ENCODE results near the gene BLOC1S2.
"Not testable (repeated sequence)": the region's sequence is repeated elsewhere in the genome, so short reads cannot be mapped to it uniquely, and the experiment has no call there.

BLOC1S2 gene

GRCh38 chr10:100286051-100287033 lies at the start of gene BLOC1S2:
TSS of gene BLOC1S2 (minus strand) at chr10:100286680. CDS start at chr10:100286659, 21 bp downstream.
- peak; percentile 86 for DNase-seq

- DNase-seq: no peak
Measured at GRCh38 chr10:100334762-100335161, 48.3 kb upstream of the BLOC1S2 start.

- no peak for DNase-seq
Measured at GRCh38 chr10:100333661-100334440, 47.4 kb upstream of the BLOC1S2 start.

DNA sequence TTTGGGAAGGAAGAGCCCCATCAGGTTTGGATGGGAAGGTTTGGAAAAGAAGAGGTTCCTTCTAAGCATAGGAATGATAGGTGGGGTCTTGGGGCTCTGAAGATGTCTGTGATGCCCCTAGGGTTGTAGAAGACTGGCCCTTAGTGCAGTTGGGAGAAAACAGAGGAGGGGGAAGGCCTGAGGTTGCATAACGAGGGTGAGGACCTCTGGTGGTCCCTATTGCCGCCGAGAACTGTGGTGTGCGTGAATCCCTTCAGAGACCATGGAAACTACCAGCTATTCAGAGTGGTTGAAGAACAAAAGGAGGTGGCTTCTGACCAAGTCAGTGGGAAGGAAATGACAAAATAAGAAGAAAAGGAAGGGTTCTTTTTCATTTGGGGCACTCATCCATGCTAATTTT lies 46.6 kb upstream of the BLOC1S2 start:
- no peak for DNase-seq

GRCh38 chr10:100330079-100330478 lies 43.6 kb upstream of the BLOC1S2 start, which contains the start of gene PKD2L1:
TSS of gene PKD2L1 (minus strand) at chr10:100330228. CDS start at chr10:100330103, 125 bp downstream.
- no peak for DNase-seq

DNA sequence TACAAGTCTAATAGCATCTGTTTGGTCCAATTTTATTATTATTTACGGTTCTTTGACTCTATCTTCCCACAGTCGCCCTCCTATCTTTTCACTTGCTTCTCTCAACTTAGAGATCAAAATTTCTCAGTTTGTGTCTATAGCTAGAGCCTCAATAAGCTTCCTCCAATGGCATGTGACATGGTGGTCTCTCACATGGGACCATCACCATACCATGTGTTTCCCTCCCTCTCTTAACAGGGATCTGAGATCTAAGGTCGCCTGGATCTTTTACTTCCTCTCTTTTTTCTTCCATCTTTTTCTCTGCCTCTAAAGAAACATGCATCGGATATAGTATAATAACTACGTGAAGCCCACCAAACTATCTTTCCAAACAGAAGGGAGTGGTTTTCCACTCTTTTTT lies 41.7 kb upstream of the BLOC1S2 start:
- no peak for DNase-seq

DNA sequence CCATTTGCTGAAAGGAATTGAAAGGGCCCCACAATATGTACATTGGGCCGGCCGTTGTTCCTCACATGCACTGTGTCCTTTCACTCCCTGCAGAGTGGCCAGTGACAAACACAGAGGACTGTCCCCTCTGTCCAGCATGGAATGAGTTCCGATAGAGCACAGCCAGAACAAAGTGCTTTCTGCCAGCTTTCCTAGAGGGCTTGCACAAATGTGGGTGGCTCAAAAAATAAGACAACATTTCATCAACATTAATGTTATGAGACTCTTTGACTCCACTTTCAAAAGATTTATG lies 41.2 kb upstream of the BLOC1S2 start:
- DNase-seq: no peak

GRCh38 chr10:100327007-100327717 lies 40.7 kb upstream of the BLOC1S2 start:
- DNase-seq: no peak

DNA sequence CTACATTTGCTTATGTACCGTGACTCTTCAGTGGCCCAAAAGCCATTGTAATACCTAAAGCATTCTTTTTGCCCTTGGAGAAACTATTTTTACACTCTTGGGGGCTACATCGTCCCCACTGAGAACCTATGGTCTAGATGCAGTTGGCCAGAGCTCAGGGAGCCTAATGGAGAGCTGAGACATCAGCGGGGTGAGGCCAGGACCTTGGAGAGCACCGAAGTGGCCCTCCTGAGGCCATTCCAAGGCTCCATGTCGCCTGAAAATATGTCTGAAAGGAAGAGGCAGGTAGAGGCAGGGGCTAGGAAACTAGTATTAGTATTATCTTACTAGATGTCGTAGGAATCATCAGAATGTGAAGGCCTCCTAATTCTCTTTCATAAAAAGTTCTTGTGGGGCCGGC lies 38.7 kb upstream of the BLOC1S2 start:
- no peak for DNase-seq

- no peak for DNase-seq
Measured at GRCh38 chr10:100319707-100320402, 33.4 kb upstream of the BLOC1S2 start.

DNA sequence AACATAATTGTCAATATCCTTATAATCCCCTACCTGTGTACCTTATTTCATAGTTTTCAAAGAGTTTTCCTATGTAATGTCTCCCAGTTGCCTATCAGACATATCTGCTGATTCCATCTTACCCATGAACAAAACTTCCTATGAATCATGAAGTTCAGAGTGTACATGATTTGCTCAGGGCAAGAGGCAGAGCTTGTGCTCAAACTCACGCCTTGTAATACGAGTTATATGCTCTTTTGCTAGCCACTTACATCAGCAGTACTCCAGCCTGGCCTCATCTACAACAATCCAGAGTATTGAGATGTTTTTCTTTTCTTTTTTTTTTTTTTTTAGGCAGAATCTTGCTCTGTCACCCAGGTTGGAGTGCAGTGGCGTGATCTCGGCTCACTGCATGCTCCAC lies 31.7 kb upstream of the BLOC1S2 start:
- DNase-seq: no peak

GRCh38 chr10:100315615-100316014 lies 29.1 kb upstream of the BLOC1S2 start:
- DNase-seq: no peak

DNA sequence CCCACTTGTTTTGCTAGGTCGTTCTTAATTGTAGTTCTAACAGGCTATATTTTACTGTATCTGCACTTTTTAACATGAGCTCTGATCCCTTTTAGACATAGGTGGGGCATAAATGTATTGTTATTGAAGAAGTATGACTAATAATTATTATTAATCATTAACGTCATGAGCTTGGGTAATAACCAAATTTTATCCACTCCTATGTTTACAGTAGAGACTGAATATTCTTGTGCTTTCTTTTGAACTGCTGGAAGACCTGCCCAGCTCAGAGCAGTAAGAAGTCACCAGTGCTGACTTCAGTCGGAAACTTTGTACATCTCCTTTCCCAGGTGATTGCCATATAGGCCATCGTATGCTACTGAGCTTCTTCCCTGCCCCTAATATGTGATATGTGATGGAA lies 24.8 kb upstream of the BLOC1S2 start:
- no peak for DNase-seq

DNA sequence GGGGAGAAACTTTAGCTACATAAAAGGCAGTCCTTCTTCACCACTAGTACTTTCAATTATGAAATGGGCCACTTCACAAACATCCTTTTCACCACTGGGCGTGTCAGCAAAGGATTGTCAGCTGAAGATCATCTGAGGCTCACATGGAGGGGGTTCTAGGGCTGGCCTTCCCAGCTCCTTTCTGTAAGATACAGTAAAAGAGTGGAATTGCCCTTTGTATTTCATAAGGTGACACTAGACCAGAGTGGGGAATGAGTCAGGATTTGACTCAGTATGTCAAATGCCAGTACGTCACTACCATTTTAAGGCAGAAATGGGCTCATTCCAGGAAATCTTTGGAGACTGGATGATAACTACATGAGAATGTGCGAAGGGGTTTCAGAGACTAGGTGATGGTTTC lies 21.2 kb upstream of the BLOC1S2 start:
- DNase-seq: no peak

GRCh38 chr10:100306861-100307260 lies 20.4 kb upstream of the BLOC1S2 start:
- no peak for DNase-seq

GRCh38 chr10:100304414-100304813 lies 17.9 kb upstream of the BLOC1S2 start:
- DNase-seq: no peak

DNA sequence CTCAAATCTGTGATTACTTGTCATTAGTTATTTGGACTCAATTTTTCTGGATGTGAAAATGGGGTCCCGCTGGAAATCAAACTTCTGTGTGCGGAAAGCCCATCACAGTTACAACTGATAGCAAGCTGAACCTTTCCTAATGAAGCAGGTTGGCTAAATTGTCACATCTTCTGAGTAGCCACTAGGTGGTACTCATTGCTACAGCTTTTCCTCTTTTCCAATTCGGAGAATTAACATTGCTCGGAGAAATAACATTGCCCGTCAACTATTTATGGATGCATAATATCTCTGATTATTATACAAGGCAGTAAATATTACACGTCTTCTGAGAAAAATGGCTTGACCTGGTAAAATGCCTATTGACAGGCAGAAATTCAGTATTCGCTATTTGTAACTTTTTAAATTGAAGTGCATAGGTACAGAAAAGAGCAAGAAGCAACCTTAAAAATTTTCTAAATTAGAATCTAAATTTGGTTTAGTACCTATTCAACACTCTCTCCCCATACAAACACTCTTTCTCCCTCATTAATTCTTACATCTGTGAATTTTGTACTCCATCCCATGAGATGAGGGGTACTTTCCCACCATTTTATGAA lies 17.3 kb upstream of the BLOC1S2 start:
- no peak for DNase-seq

DNA sequence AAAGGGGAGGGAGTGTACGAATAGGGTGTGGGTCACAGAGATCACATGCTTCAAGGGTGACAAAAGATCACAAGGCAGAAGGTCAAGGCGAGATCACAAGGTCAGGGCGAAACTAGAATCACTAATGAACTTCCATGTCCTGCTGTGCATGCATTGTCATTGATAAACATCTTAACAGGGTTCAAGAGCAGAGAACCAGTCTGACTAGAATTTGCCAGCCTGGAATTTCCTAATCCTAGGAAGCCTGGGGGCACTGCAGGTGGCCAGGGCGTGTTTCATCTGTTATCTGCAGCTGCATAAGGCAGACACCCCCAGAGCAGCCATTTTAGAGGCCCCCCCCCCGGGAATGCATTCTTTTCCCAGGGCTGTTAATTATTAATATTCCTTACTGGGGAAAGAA lies 14.6 kb upstream of the BLOC1S2 start:
- not testable (repeated sequence) for DNase-seq

- no peak for DNase-seq
Measured at GRCh38 chr10:100297242-100297641, 10.8 kb upstream of the BLOC1S2 start.

DNA sequence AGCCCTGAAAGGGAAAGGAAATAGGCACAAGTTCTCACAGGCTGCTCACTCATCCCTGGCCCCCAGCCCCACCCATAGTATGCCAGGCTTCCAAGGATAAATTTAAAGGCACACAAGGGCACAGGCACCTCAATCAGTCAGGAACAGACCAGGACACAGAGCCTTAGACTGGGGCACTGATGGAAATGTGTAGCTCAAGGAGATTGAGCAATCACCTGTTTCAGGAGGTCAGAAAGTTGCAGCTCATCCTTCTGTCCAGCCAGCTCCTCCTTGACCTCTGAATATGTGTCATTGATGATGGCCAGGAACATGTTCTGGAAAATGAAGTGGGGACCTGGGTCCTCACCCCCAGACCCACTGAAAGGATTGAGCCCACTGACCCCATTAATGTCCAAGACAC lies 6.6 kb upstream of the BLOC1S2 start:
- no peak for DNase-seq

GRCh38 chr10:100292300-100292699 lies 5.8 kb upstream of the BLOC1S2 start:
- DNase-seq: not testable (repeated sequence)

DNA sequence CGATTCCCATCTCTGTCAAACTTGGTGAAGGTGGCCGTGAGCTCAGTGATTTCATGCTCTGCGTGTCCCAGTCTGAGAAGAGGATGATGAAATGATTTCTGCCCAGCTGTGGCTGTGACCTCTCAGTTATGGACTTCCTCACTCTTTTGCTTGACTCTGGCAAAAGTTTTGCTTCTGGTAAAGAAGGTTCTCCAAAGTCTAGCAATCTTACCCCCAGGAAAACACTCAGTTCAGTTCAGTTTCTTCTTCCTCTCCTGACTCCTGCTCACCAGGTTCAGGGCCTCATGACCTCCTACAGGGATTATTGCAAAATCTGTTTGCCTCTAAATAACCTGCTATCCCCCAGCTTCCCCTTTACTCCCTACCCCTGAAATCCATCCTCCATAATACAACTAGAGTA lies 4.9 kb upstream of the BLOC1S2 start:
- no peak for DNase-seq

All from activated CD8-positive, alpha-beta memory T cell treated with anti-CD3 and anti-CD28 coated beads, Interleukin-2, amount 50 U/mL, for 4 hours (primary cell).